Kidney epithelial cell (primary cell): Measurements from ENCODE around the gene CCDC28B. TPM values are rescaled to one million over a fixed set of nuclear protein-coding genes. Genes with fewer than 3 reads are reported as not detected.

Experiments
- DNase-seq: peaks from one replicate; pipeline ENCODE4 v3.0.0-alpha.2; 2010; ENCODE audit warnings: low read depth
- H3K27me3 ChIP-seq: 2 replicates; pipeline ENCODE4 v1.6.0; 2011; ENCODE audit warnings: low read length; ENCODE audit not compliant: control insufficient read depth, insufficient read depth
- H3K36me3 ChIP-seq: 2 replicates; pipeline ENCODE4 v1.5.1; 2011; ENCODE audit warnings: low read length; ENCODE audit not compliant: control insufficient read depth, insufficient read depth
- H3K4me3 ChIP-seq: 2 replicates; pipeline ENCODE4 v1.5.1; 2011; ENCODE audit warnings: low read depth, mild to moderate bottlenecking, control low read depth, low read length
- CTCF ChIP-seq: IDR thresholded peaks from 2 replicates; pipeline ENCODE4 v1.5.1; 2011; ENCODE audit warnings: mild to moderate bottlenecking, moderate library complexity, low read length, control low read depth, inconsistent platforms; ENCODE audit not compliant: insufficient read depth, poor library complexity, severe bottlenecking
- total RNA-seq: library from RNA; depleted of rRNA; stranded (reverse); fragments of >200 nt; gene quantifications from 2 replicates; pipeline ENCODE4 v1.2.3, GENCODE V29; 2015

CCDC28B gene
- total RNA-seq, 1 donor from 2014 or later, result 8.8 TPM

GRCh38 chr1:32201011-32201855 lies 838 bp downstream of the CCDC28B start:
- peak; percentile 17 for TF ChIP-seq CTCF
- Histone ChIP-seq H3K36me3 (no peaks in the 10 kb centered on the region), H3K4me3 (peak overlapping the region; percentile 66), H3K27me3 (no peaks in the 10 kb centered on the region)
- DNase-seq, result no peak

GRCh38 chr1:32204943-32205361 lies 4.6 kb downstream of the CCDC28B start:
- TF ChIP-seq CTCF, result no peak
- peak overlapping the region; percentile 72 for H3K4me3 ChIP-seq
- no peaks in the 10 kb centered on the region for H3K27me3 ChIP-seq
- DNase-seq, result no peak
- H3K36me3 ChIP-seq, result no peaks in the 10 kb centered on the region

GRCh38 chr1:32205401-32206370 lies 5.3 kb downstream of the CCDC28B start, which contains the start of gene IQCC:
TSS of gene IQCC (plus strand) at chr1:32205671. CDS start at chr1:32205682, 11 bp downstream.
- no peak for TF ChIP-seq CTCF
- peak within 1 kb of the TSS; percentile 72 for H3K4me3 ChIP-seq
- DNase-seq, result peak; percentile 34

GRCh38 chr1:32208469-32208868 lies 8.1 kb downstream of the CCDC28B start:
- Histone ChIP-seq H3K27me3 (no peaks in the 10 kb centered on the region), H3K4me3 (no peak overlapping the region), H3K36me3 (no peaks in the 10 kb centered on the region)
- DNase-seq, result no peak
- TF ChIP-seq CTCF, result no peak

More at GRCh38 chr1:32205401-32206370, 5.3 kb downstream of the CCDC28B start, which contains the start of gene IQCC:
- Histone ChIP-seq H3K36me3 (no peaks in the 10 kb centered on the region), H3K27me3 (no peaks in the 10 kb centered on the region)

- Histone ChIP-seq H3K4me3 (no peak within 1 kb of the TSS), H3K27me3 (no peaks in the 10 kb centered on the region), H3K36me3 (no peaks in the 10 kb centered on the region)
- no peak for TF ChIP-seq CTCF
- DNase-seq, result peak; percentile 65
These were observed 8.5 kb downstream of the CCDC28B start, which contains the start of gene DCDC2B for GRCh38 chr1:32208891-32209328. TSS of gene DCDC2B (plus strand) at chr1:32209089. CDS start at chr1:32209094, 5 bp downstream.
